NCI-H2227 (cell line): ENCODE results near the gene KIF26A.

Experiments
- DNase-seq: peaks from one replicate; lab custom pipeline; 2025; ENCODE audit not compliant: unreplicated experiment; lab: John Stamatoyannopoulos, UW

The KIF26A gene

DNA sequence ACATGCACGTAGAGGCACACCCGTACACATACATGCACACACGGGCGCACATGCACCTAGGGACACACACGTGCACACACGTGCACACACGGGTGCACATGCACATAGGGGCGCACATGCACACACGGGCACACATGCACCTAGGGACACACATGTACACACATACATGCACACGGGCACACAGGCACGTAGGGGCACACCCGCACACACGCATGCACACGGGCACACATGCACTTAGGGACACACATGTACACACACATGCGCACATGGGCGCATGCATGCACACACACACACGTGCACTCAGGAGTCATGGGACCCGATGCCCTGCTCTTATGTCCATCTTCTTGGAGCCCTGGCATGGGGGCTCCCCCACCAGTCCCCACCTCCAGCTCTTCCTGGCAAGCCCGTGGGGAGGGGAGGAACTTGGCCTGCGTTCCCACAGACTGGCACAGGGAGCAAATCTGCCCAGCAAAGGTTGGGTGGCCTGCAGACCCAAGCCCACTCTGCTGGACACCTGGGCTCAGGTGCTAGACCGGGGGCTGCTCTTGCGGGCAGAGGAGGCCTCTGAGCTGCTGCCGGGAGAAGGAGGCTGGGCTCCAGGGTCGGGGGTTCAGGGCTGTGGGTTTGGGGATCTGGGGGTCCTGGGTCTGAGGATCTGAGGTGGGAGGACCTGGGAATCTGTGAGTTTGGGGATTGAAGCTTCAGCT is 51.4 kb downstream of the KIF26A start:
- DNase-seq = no peak

DNA sequence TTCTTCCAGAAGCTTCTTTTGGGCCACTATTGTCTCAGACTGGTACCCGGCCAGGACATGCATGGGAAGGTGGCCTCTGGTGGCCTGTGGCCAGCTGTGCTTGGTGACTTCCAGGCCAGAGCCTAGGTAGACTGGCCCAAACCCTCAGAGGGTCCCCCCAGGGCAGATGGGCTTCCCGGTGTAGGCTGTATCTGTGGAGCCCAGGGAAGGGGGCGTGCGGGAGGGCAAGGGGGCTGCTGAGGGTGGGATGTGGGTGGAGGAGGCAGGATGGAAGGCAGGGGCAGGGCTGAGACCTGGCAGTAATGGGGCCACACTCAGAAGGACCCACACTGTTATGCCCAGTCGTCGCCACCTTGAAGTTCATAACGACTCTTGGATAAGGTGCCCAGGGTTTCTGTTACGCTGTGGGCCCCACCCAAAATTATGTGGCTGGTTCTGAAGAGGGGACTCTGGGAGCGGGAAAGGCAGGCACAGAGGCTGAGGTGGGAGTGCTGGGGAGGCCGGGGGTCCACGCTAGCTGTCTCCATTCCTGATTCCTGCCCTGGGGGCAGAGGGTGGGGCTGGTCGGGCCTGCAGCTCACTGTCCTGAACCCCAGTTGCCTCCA is 52.1 kb downstream of the KIF26A start:
- DNase-seq = no peak

DNA sequence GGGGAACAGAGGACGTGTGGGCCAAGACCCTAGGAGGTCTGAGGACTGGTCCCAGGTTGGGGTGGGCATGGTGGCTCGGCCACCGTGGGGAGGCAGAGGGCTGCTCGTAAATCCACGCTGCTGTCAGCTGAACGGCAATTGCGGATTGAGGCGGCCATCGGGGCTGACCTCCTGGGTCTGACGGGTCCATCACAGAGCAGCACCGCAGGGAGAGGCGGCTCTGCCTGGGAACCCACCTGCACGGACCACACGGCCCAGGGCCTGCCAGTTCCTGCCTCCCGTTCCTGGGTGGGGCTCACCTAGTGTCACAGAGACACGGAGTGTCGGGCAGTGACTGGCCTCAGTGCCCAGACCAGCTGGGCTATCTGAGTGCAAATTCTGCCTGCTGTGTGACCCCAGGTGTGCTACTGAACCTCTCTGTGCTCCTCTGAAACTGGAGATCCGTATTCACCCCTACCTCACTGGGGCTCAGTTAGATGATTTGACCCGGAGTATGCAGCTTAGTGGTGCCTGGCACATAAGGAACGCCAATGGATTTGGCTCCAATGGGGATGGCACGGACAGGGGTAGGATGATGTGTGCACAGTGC is 53.1 kb downstream of the KIF26A start:
- no peak for DNase-seq

DNA sequence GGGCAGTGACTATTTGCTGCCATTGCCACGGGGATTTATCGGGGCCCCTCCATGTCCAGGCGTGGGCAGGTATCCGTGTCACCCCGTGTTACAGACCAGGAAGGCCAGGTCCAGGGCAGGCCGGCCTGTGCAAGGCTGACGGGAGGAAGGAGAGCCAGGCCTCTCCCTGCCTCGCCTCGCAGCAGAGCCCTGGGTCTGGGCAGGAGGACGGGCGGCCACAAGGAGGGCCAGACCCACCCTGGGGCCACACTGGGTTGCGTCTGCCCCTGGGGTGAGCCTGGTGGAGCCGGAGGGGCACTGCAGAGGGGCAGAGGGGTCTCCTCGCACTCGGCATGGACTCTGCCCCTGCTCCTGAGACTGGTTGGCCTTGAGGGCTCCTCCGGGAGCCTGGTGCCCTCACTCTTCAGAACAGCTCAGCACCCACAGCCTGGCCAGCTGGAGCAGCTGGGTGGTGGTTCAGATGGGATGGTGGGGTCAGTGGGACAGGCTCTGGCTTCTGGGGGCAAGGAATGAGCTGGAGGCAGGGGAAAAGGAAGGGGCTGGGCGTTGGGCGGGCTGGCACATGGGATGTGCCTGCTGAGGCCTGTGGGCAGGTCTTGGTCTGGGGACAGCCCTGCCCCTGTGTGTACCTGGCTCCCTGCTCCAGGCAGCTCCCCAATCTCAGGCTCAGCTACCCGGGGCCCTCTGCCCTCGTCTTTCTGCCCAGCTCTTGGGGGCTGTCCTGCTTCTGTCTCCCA is 53.9 kb downstream of the KIF26A start:
- DNase-seq = no peak

DNA sequence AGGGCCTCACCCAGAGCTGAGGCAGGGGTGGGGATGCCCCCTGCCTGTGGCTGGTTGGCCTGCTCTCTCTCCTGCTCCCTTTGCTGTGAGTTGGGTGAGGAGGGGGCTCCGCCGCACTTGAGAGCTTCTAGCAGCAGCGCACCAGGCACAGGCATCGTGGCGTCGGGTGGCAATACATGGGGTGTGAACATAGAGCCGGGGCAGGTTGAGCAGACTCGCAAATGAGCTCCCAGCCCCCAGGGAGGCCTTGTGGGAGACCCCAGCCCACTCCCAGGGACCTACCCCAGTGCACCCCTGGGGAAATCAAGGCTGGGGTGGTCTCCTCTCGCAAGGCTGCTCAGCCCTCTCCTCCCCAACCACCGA is 54.5 kb downstream of the KIF26A start:
- DNase-seq = no peak

DNA sequence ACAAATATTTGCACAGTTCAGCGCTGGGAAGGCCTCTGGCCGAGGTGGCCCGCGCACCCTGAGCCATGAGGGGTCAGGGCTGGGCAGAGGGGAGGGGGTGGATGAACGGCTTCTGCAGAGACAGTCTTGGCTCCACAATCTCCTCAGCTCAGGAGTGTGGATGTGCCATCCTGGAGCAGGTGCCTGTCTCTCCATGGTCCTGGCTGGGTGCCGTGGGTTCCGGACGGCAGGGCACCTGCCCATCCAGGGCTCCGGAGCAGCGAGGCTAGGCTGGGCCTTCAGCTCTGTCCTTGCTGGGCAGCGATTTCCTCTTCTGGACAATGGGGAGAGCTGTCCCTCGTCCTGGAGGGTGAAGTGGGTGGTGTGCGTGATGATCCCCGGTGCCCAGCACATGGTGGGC is 55.6 kb downstream of the KIF26A start:
- DNase-seq = no peak

DNA sequence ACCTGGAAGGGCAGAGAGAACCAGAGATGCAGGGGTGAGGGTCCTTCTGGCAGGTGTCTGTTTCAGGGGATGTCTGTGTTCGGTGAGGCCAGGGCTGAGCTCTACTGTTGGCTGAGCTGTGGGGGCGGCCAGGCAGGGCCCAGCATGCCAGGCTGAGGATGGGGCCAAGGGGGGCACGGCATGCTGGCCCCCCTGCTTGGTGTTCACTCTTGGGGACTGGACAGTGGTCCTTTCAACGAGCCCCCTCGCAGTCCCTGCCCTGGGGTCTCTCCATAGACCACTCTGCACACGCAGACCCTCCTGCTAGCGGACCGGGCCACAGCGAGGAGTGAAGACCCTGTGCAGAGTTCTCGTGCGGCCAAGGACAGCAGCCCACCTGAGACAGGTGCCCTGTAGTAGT is 56.3 kb downstream of the KIF26A start:
- no peak for DNase-seq

DNA sequence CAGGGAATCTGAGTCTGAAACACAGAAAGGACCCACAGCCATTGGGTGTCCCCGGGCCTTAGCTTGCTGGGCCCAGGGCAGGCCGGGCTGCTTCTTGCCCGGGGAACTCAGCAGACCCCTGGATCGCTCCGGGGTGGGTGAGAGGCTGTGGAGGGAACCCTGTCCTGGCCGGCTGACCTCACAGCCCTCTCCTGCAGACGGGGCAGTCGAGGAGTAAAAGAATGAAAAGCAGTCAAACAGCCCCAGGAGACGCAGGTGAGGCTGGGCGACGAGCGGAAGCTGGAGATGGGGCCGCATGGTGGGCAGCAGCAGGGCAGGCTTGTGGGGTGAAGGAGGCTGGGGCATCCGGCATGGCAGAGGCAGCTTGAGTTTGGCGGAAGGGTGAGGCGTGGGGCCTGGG is 57.0 kb downstream of the KIF26A start:
- DNase-seq = no peak

DNA sequence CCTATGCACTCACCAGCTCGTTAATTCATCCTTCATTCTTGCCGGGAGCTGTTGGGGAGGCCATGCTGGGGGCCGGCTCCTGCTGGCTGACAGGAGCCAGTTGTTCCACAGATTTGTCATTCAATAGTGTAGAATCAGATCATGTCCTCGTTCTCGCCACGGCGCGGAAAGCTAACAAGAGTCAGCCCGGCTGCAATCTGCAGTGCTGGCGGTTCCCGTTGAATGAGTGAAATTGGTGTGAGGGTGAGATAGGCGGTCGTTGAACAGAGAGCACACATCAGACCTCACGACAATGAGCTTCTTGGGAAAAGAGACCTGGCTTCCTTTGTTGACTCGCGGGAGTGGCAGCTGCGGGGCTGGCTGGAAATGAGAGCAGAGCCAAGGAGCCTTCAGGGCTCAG is 57.5 kb downstream of the KIF26A start:
- peak; percentile 25 for DNase-seq

DNA sequence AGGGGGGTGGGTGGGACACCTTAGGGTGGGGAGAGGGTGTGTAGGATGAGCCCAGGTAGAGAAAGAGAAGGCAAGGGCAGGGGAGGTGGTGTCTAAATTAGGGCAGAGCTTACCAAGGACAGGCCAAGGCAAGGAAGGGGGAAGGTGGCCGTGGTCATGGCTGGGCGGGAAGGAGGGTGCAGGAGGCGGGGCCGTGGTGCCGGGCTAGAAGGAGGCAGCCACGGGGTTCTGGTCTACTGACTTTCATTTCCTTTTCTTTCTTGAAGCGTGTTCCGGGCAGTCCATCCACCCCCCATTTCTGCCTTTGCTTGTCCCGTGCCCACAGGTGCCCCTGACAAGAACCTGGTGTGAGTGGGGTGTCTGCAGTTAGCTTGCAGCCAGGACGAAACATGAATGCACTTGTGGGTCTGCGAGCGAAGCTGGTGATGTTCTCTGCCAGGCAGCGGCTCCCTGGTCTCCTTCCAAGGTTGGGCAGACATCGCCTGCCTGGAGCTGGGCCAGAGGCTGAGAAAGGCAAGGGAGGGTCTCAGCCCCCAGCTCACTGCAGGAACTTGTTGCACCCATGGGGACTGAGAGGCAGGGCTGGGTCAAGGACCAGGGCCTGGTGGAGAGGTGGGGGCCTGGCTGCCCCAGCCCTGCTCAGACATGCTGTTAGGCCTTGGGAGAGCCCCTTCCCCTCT is 58.2 kb downstream of the KIF26A start:
- DNase-seq = no peak

DNA sequence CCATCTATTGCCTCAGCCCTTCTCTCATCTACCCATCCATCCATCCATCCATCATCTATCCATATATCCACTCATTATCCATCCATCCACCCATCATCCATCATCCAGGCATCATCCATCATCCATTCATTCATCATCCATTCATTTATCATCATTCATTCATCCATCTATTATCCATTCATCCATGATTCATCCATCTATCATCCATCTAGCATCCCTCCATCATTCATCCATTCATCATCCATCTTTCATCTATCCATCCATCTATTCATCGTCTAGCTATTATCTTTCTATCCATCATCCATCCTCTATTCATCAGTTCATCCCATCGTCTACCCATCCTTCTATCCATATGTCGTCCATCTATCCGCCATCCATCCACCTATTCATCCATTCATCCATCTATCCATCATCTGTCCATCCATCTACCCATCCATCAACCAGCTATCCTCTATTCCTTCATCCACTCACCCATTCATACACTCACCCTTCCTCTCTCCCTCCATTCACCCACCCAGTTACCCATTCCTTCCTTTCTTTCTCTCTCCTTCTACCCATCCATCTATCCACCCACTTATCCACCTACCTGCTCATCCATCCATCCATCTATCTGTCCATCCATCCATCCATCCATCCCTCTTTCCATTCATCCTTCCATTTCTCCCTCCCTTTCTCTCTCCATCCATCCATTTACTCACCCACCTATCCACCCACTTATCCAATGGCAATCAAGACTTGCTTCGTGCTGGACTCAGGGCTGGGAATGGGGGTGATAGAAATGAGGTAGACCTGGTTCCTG is 59.3 kb downstream of the KIF26A start:
- DNase-seq = no peak

DNA sequence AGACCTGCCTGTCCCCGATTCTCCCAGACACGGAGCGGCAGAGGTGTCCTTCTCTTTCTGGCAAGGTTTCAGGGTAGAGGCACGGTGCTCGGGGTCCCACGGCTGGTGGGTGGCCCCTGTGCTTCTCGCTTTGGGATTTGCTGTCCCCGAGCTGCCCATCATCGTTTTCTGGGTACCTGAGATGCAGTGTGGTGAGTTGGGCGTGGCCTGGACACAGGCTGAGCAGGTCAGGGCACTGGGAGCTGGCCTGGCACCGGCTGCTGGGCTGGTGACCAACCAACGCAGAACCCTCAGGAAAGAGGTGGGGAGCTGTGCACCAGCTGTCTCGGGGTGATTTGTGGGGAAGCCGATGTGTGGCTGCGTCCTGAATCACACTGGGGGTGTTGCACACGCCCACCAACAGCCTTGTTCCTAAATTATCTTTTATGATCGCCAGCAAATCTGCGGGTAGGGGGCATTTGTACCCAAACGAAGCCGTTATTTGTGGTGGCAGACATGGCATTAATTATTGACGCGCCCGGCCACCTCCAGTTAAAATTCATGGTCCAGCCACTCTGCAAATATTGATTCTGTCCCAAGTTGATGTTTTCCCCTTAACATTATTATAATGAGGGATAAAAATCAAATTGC is 61.0 kb downstream of the KIF26A start:
- DNase-seq = no peak

DNA sequence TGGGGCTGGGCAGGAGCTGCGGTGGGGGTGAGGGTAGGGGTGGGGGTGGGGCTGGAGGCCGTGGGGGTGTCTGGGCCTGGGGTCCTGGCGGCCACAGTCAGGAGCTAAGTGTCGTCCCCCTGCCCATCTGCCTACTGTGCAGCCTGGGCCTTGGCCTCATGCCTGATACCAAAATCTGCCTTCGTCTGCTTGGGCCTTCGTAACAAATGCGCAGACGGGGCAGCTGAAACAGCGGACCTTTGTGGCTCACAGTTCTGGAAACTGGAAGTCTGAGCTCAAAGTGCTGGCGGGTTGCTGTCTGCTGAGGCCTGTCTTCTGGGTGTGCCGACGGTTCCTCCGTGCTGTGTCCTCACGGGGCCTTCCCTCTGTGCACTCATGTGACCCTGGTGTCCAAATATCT is 61.7 kb downstream of the KIF26A start:
- DNase-seq = no peak

DNA sequence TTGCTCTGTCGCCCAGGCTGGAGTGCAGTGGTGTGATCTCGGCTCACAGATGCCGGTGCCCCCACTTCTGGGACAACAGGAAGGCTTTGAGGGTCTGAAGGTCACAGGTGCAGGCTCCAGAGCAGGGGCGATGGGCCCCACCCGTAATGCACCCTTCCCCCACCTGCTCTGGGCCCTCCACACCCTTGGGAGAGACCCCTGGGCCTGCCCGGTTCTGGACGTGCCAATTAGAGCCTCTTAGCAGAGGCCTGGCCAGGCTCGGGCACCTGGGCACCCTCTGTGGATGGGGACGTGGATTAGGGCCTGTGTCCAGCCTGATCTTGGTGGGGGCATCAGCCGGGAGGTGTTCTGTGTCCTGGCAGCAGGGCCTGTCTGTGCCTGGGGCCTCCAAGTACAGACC is 62.2 kb downstream of the KIF26A start:
- DNase-seq = no peak

DNA sequence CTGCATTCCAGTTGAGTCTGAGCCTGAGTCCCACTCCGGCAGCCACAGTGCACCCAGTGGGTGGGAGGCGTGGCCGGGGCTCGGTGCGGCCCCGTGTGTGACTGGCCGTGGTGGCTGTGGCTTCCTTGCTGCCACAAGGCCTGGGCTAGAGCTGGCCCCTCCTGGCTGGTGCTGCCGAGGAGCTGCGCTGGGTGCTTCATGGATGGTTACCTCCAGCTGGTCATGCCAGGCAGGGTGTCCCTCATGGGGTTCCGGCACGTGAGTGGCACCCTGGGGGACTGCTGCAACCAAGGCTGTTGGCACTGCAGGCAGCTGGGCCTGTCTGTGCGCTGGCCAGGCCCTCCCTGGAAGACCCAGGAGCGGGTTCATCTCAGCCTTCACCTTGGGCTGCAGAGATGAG is 62.7 kb downstream of the KIF26A start:
- DNase-seq = no peak

DNA sequence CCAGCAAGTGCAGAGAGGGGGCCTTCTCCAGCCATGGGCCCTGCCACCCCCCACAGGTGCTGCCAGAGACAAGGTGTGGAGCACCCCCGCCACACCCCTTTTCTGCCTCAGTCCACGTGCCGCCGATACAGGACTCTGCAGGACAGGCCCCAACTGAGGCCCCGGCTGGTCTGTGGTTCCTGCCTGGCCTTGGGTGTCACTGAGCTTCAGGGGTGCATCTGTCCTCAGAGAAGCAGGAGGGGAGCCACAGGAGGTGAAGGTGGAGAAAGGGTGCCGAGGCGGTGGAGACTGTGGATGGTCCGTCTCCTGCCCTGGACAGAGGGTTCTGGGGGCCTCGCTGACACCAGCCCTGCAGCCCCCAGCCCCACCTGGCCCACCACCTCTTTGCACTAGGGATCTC is 63.1 kb downstream of the KIF26A start:
- DNase-seq = no peak

DNA sequence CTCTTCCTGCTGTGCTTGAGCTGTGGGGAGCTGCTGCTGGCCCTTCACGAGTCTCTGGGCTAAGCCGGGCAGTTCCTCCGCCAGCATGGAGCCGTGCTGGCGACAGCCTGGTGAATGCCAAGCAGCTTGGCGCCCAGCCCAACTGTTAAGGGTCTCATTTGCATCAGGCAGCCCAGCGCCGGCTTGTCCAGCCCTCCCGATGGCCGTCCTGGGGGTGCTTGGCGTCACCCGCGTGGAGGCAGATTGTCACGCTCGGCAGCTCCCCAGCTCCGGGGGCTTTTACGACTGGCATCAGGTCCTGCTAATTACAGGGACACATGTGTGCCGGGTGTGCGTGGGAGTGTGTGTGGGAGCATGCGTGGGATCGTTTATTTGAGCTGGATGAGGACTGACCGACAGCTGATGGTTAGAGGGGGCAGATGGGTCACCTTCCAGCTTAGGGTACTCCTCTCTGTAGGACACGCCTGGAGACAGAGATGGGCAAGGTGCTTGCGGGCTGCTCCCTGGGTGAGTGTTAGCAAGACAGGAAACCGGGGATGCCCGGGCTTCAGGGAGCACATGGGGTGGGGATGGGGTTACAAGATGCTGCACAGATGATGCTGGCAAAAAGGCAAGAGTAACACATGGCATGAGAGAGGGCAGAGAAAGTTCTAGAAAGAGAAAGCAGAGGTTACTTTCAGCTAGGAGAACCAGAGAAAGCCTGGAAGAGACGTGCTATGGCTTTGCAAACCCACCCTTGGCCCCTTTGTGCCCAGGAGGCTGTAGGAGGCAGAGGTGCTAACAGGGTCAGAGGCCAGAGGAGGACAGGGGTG is 64.1 kb downstream of the KIF26A start:
- DNase-seq = no peak

DNA sequence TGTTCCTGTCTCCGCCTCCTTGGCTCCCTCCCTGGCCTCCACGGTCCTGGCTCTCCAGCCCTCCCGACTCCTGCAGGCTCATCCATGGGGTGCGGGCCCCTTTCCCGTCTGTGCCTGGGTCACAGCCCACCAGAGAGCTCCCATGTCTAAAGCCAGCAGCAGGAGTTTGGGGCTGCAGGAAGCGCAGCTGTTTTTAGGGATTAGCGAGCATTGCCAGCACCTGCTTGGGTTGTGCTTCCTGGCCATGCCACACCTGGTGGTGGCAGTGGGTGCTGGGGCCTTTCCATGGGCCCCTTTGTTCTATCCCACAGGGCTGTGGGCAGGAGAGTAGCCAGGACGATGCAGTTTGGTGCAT is 64.7 kb downstream of the KIF26A start:
- DNase-seq = no peak

DNA sequence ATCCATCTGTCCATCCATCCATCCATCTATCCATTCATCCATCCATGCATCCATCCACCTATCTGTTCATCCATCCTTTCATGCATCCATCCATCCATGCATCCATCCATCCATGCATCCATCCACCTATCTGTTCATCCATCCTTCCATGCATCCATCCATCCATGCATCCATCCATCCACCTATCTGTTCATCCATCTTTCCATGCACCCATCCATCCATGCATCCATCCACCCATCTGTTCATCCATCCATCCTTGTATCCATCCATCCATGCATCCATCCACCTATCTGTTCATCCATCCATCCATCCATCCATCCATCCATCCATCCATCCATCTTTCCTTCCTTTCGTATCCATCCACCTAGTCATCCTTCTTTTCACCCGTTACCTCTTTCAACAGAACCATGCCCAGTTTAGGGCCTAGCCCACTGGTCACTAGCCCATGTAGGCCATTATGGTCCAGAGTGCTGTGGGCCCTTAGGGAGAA is 66.3 kb downstream of the KIF26A start:
- DNase-seq = no peak
